Stimulated activated CD4-positive, alpha-beta T cell treated with anti-CD3 and anti-CD28 coated beads, Interleukin-2, amount 100 ng/mL, for 24 hours (primary cell): ENCODE data around the gene ADGRG6.
"Not testable (repeated sequence)": the region's sequence is repeated elsewhere in the genome, so short reads cannot be mapped to it uniquely, and the experiment has no call there.

ENCODE experiments used
- DNase-seq, 2 donors: peaks; one replicate each; pipeline ENCODE4 v3.0.0-alpha.2; 2020

Gene ADGRG6

GRCh38 chr6:142452993-142453392 lies 151.2 kb downstream of the ADGRG6 start:
- DNase-seq: no peak

- DNase-seq: not testable (repeated sequence)
Measured at GRCh38 chr6:142454196-142454595, 152.4 kb downstream of the ADGRG6 start.

DNA sequence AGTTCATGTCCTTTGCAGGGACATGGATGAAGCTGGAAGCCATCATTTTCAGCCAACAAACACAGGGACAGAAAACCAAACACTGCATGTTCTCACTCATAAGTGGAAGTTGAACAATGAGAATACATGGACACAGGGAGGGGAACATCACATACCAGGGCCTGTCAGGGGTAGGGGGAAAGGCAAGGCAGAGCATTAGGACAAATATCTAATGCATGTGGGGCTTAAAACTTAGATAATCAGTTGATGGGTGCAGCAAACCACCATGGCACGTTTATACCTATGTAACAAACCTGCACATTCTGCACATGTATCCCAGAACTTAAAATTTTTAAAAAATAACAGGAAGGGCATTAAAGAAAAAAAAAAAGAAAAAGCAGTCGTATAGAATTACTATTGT lies 153.0 kb downstream of the ADGRG6 start:
- DNase-seq: not testable (repeated sequence)

DNA sequence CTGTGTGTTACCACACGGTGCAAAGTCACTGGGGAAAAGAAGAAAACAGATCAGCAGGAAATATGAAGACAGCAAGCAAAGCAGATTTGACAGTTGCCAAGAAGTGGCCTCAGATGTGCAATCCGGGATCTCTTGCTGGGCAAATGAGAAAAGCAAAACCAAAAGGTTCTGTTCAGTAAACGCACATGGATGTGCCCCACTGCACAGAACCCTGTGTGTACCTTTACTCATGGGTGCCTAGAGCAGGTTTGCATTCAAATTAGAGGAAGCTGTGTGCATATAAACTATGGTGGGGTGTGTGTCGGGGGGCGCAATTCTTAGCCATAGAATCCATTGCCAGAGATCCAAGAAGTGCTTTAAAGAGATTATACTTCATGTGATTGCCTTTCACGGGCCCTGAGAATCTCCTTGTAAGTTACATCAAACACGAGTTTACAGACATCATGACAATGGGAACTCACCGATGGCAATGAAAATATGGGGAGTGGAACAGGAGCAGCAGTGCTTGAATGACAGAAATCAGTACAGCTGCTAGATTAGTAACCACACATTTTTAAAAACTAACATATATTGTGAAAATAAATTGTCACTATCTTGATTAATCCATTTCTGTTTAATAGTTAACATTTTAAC lies 154.3 kb downstream of the ADGRG6 start:
- DNase-seq: no peak

- DNase-seq: no peak
Measured at GRCh38 chr6:142457638-142458406, 156.0 kb downstream of the ADGRG6 start.

DNA sequence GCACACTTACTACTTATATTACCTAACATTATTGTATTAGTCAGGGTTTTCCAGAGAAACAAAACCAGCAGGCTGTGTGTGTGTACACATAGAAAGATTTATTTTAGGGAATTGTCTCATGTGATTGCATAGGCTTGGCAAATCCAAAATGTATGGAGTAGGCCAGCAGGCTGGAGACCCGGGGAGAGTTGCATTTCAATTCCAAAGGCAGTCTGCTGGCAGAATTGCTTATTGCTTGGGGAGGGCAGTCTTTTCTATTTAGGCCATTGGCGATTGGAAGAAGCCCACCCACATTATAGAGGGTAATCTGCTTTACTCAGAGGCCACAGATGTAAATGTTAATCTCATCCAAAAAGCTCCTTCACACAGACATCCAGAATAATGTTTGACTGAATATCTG lies 157.0 kb downstream of the ADGRG6 start:
- DNase-seq: no peak

GRCh38 chr6:142459271-142459670 lies 157.5 kb downstream of the ADGRG6 start:
- DNase-seq: no peak

DNA sequence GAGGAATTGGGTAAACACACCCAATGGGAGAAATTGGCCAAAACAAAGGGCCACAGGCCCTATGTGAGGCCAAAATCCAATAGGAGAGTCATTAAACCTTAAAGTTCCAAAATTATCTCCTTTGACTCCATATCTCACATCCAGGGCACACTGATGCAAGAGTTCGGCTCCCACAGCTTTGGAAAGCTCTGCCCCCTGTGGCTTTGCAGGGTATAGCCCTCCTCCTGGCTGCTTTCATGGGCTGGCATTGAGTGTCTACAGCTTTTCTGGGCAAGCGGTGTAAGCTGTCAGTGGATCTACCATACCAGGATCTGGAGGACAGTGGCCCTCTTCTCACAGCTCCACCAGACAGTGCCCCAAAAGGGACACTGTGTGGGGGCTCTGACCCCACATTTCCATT lies 160.5 kb downstream of the ADGRG6 start:
- no peak for DNase-seq

DNA sequence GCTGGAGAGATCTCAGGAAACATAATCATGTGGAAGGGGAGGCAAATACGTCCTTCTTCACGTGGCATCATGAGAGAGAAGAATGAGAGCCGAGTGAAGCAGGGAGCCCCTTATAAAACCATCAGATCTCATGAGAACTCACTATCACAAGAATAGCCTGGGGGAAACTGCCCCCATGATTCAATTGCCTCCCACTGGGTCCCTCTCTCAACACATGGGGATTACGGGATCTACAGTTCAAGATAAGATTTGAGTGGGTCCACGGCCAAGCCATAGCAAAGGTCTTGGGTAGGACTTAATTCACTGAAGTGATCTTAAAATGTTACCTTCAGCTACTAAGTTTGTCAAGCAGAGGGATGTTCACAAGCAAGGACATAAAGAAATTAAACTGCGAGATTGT lies 162.2 kb downstream of the ADGRG6 start:
- DNase-seq: no peak

- no peak for DNase-seq
Measured at GRCh38 chr6:142469220-142469619, 167.4 kb downstream of the ADGRG6 start.

DNA sequence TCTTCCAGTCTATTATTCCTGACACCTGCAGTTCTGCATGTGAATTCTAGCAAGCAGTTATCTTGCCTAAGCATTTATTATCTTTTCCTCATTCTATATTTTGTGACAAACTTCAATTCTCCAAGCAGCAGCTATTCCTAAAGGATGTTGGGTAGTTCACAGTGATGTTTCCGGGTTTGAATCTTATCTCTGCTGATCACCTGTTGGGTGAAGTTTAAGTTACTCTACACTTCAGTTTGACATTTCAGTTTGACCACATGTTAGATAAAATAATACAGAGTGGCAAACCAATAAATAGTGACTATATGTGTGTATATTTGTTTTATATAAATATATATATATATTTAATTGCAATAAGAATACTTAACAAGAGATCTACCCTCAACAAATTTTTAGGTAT lies 168.6 kb downstream of the ADGRG6 start:
- DNase-seq: no peak

DNA sequence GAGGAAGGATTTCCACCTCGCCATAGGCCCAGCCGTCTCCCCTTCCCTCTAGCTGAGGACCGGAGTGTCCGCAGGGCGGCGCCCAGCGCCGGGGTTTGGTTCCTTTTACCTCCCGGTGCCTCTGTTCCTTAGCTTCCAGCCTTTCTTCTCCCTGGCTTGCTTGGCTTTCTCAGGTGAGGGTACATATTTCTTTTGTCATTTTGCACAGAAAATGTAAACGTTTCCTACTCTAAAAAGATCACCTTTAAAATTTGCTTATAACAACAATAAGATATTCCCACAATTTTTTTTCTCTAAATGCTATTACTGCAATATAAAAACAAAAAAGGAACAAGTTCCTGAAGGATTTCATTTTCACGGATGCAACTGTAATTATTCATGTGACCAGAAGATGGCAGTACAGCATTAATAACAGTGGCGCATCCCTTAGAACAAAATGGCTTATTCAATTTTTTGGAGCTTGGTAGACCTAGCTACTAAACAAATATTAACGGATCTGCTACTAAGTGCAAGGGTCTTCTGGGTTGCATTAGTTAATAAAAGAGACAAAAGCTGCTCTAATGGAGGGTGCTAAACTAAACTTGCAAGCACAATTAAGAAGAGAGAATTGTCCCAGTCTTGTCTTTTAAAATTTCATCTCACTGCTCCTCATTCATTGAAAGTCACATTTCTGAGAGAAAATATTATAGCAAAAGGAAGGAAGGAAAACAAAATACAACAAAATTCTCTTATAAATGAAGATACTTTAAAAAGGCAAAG lies 172.9 kb downstream of the ADGRG6 start:
- no peak for DNase-seq

DNA sequence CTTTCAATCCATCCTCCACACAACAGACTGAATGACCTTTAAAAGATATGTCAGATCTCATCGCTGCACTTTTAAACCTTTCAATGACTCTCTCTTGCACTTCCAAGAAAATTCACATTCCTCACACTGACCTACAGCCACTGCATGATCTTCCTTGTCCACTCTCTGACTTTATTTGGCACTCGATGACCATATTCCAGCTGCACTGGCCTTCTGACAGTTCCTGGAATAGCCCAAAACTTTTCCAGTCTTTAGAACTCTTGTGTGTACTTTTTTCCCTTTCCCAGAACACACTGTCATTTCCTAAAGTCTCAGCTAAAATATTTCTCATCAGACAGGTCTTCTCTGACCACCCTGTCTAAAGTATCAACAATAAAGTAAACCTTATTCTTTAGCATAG lies 174.6 kb downstream of the ADGRG6 start:
- no peak for DNase-seq

GRCh38 chr6:142478117-142478516 lies 176.3 kb downstream of the ADGRG6 start:
- DNase-seq: peak in 1 of 2 donors; percentile 3

DNA sequence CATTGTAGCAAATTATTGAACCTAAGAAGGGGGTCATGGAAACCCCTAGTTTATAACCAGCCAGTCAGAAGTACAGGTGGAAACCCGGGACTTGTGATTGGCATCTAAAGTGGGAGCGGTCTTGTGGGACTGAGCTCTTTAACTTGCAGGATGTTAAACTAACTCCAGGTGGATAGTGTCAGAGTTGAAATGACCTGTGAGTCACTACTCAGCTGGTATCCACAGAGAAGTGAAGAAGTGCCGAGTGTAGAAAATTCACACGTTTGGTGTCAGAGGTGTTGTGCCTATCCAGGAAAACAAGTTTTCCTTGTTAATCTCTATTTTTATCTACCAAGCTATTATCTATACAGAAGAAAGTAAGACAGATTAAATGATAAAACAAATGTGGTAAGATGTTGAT lies 179.7 kb downstream of the ADGRG6 start:
- DNase-seq: no peak

GRCh38 chr6:142482249-142482648 lies 180.4 kb downstream of the ADGRG6 start:
- DNase-seq: no peak

GRCh38 chr6:142482974-142483373 lies 181.2 kb downstream of the ADGRG6 start:
- DNase-seq: no peak

DNA sequence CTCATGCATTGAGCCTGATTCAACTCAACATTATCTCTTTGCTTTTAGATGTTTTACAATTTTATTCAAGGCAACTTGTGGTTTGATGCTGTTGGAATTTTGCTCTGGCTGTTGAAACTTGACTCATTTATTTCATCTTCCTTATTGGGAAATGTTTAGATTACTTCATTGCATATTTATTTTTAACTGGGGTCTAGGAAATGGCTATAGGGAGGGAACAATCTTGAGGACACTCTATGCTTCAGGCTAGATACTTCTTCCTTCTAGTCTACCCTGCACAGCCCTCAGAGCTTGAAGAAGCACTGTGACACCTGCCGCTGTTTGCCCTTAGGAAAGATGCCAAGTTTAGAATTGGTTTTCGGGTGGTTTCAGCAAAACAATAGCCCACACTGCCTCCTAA lies 183.4 kb downstream of the ADGRG6 start:
- no peak for DNase-seq

DNA sequence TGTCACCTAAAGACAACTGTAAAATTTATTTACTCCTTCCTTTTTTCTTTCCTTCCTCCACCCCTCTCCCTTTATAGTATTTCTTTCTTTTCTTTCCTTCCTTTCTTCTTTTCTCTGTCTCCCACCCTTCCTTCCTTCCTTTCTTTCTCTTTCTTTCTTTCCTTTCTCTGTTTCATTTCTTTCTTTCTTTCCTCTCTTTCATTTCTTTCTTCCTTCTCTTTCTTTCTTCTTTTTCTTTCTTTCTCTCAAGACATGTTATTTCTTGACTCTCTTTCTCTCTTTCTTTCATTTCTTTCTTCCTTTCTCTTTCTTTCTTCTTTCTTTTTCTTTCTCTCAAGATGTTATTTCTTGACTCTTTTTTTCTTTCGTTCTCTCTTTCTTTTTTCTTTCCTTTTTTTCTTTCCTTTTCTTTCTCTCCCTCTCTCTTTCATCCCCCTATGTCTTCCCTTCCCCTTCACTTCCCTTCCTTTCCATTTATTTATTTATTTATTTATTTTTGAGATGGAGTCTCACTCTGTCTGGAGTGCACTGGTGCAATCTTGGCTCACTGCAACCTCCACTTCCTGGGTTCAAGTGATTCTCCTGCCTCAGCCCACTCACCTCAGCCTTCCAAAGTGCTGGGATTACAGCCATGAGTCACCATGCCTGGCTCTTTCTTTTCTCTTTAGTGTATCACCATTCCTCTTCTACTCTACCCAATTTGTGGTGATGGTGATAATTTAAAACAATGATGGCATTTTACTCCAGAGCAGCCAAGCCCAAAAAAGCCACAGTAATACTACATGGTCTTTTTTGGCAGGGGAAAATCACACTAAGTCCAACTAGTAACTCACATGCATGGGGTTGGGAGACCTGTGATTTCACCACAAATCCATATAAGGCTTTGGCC lies 188.2 kb downstream of the ADGRG6 start:
- no peak for DNase-seq
